Muscle of back (tissue), 11 donors: ENCODE data around the gene SOX5. TPM values are rescaled to one million over a fixed set of nuclear protein-coding genes. Genes with fewer than 3 reads are reported as not detected.
A peak's percentile ranks its signal among the peaks of the same experiment; 100 is the strongest.

Experiments
- DNase-seq, 3 donors: peaks; one replicate each; pipeline versions ENCODE4 v3.0.0 to v3.0.0-alpha.2; 2013
- polyA plus RNA-seq, 10 donors: library from polyadenylated mRNA; unstranded; fragments of 120-200 nt; gene quantifications; one replicate each; pipeline ENCODE4 v1.2.1, GENCODE V29; 2013; ENCODE audit not compliant: insufficient read length in 10 of 10

SOX5 gene
- polyA plus RNA-seq, 10 donors = 1.6 to 3.1 (median 2.6) TPM

GRCh38 chr12:23614280-23614679 lies 335.2 kb downstream of the SOX5 start:
- no peak for DNase-seq

- peak in 2 of 3 donors; percentile 2 to 13 for DNase-seq
Observed at GRCh38 chr12:23611320-23611719, 338.1 kb downstream of the SOX5 start.

- DNase-seq = no peak
Observed at GRCh38 chr12:23600919-23601318, 348.6 kb downstream of the SOX5 start.

GRCh38 chr12:23596568-23596967 lies 352.9 kb downstream of the SOX5 start:
- no peak for DNase-seq

- DNase-seq = no peak
Observed at GRCh38 chr12:23587833-23588559, 361.5 kb downstream of the SOX5 start.

GRCh38 chr12:23585782-23586163 lies 363.7 kb downstream of the SOX5 start:
- no peak for DNase-seq

- no peak for DNase-seq
Observed at GRCh38 chr12:23585156-23585781, 364.2 kb downstream of the SOX5 start.

GRCh38 chr12:23581913-23582312 lies 367.6 kb downstream of the SOX5 start:
- no peak for DNase-seq

- DNase-seq = no peak
Observed at GRCh38 chr12:23579257-23579656, 370.2 kb downstream of the SOX5 start.

GRCh38 chr12:23576372-23576771 lies 373.1 kb downstream of the SOX5 start:
- no peak for DNase-seq

GRCh38 chr12:23569356-23569755 lies 380.1 kb downstream of the SOX5 start:
- DNase-seq = no peak

GRCh38 chr12:23566133-23566532 lies 383.3 kb downstream of the SOX5 start:
- DNase-seq = no peak

GRCh38 chr12:23564451-23565152 lies 384.9 kb downstream of the SOX5 start:
- peak in 1 of 3 donors; percentile 10 for DNase-seq

- DNase-seq = no peak
Observed at GRCh38 chr12:23561364-23562345, 387.8 kb downstream of the SOX5 start.

- no peak for DNase-seq
Observed at GRCh38 chr12:23560611-23561010, 388.9 kb downstream of the SOX5 start.

GRCh38 chr12:23559268-23559753 lies 390.2 kb downstream of the SOX5 start:
- no peak for DNase-seq

GRCh38 chr12:23556661-23557060 lies 392.8 kb downstream of the SOX5 start:
- DNase-seq = no peak

- no peak for DNase-seq
Observed at GRCh38 chr12:23555825-23556207, 393.7 kb downstream of the SOX5 start.

- no peak for DNase-seq
Observed at GRCh38 chr12:23555180-23555824, 394.2 kb downstream of the SOX5 start.

GRCh38 chr12:23552417-23552816 lies 397.1 kb downstream of the SOX5 start:
- no peak for DNase-seq

GRCh38 chr12:23550753-23551152 lies 398.7 kb downstream of the SOX5 start:
- DNase-seq = no peak
